ENCODE measurements around the gene CHID1. TPM values are rescaled to one million over a fixed set of nuclear protein-coding genes. Genes with fewer than 3 reads are reported as not detected.

The CHID1 gene
- total and polyA plus RNA-seq, 2 of the 8 experiments (the other 6 are each of a cell fraction or from before 2014, with no cell fraction given), result 81.2 to 88.5 TPM

GRCh38 chr11:910044-910588, 494 bp downstream of the CHID1 start:
- H3K56ac ChIP-seq (replicated peaks; ENCODE audit: insufficient read length, low read depth, low read length), result peak overlapping the region; percentile 53
- H3K18ac ChIP-seq (ENCODE audit: extremely low read depth, low read length), result no peak overlapping the region; the same call in none of the 2 replicates
- no peaks in the 10 kb centered on the region for H3K9me3 ChIP-seq (ENCODE audit: insufficient read depth in 2 of 2, low read depth in 1 of 2, low read length in 1 of 2)
- no peak overlapping the region for H2BK120ac ChIP-seq (replicated peaks; ENCODE audit: low read depth, low read length)
- peak overlapping the region; percentile 15 for H4K5ac ChIP-seq (ENCODE audit: insufficient read length, low read depth, low read length)
- no peak overlapping the region for H3K27ac ChIP-seq (ENCODE audit: low read depth, low read length)
- CTCF ChIA-PET (ENCODE audit: partially characterized antibody), result interaction anchor here (0.6 to 1.7 kb wide), 12 partner anchors 10 to 85 kb away, joined by 3 to 12 read pairs (median 3); no protein-coding TSS in a partner anchor
- no peak overlapping the region for H2BK15ac ChIP-seq (ENCODE audit: low read length)
- peaks cover 15% of the 10 kb centered on the region for H3K23me2 ChIP-seq (ENCODE audit: low read depth, low read length)
- H3K23ac ChIP-seq (ENCODE audit: insufficient read length), result no peak overlapping the region
- peaks cover 0 to 5% of the 10 kb centered on the region in 2 experiments for H4K20me1 ChIP-seq (replicated peaks in 1 of 2; ENCODE audit: control insufficient read depth in 1 of 2, insufficient read depth in 2 of 2, low read length in 2 of 2)
- H2BK12ac ChIP-seq (ENCODE audit: low read depth, low read length), result 0 out of 2 replicates have a peak overlapping the region, but pooled peaks have one; percentile 9
- H3K14ac ChIP-seq (ENCODE audit: insufficient read length), result no peak overlapping the region
- no peak for TF ChIP-seq TAF1 (IDR thresholded peaks at IDR 0.05; ENCODE audit: low read depth, low read length)
- no peak for TF ChIP-seq GABPA (IDR thresholded peaks at IDR 0.05; ENCODE audit: borderline replicate concordance, insufficient read depth, low read length)
- TF ChIP-seq CTCF (IDR thresholded peaks at IDR 0.05; ENCODE audit: control extremely low read depth in 1 of 3, insufficient read depth in 1 of 3, low read depth in 1 of 3, low read length in 3 of 3), result no peak
- TF ChIP-seq EGR1 (IDR thresholded peaks at IDR 0.05; ENCODE audit: borderline replicate concordance, low read depth, low read length), result no peak
- no peak for TF ChIP-seq HDAC2 (IDR thresholded peaks at IDR 0.05; ENCODE audit: borderline replicate concordance in 1 of 2, low read depth in 2 of 2, low read length in 2 of 2)
- peak overlapping the region; percentile 74 to 77 for H3K4me2 ChIP-seq (ENCODE audit: insufficient read depth in 1 of 2, low read depth in 2 of 2, low read length in 2 of 2)
- no peak for DNase-seq (ENCODE audit: low read depth in 1 of 2, low spot score in 2 of 2)
- H2AFZ ChIP-seq (ENCODE audit: low read length), result no peak overlapping the region
- FAIRE-seq, result no peak
- peak overlapping the region; percentile 43 to 84 (median 67); a peak in 6 of 7 replicates for H3K9ac ChIP-seq (replicated peaks in 1 of 4; ENCODE audit: extremely low read depth in 1 of 4, low read depth in 3 of 4, low read length in 3 of 4)
- H3K27me3 ChIP-seq (replicated peaks in 1 of 4; ENCODE audit: control insufficient read depth in 3 of 4, extremely low read depth in 1 of 4, insufficient read depth in 3 of 4, low read length in 3 of 4), result no peaks in the 10 kb centered on the region
- H2AK5ac ChIP-seq (ENCODE audit: low read depth, low read length), result no peak overlapping the region
- H2BK5ac ChIP-seq (ENCODE audit: low read depth, low read length), result peak overlapping the region; percentile 85; the same call in 1 of the 2 replicates
- peak overlapping the region; percentile 91 for H3K4ac ChIP-seq (replicated peaks; ENCODE audit: insufficient read length, low read depth, low read length)
- no peaks in the 10 kb centered on the region for H3K36me3 ChIP-seq (ENCODE audit: control insufficient read depth in 2 of 4, insufficient read depth in 4 of 4, low read length in 3 of 4)
- H4K8ac ChIP-seq (ENCODE audit: extremely low read depth, insufficient read depth, low read length), result peak overlapping the region; percentile 46
- POLR2A ChIA-PET (ENCODE audit: partially characterized antibody), result interaction anchor here (0.5 to 1.8 kb wide), 13 partner anchors 12 to 164 kb away, joined by 3 to 7 read pairs (median 3); partner anchors contain the start of gene TSPAN4
- no peak overlapping the region for H2BK20ac ChIP-seq (ENCODE audit: low read length)
- H3K79me1 ChIP-seq (ENCODE audit: low read depth, low read length), result peaks cover 22% of the 10 kb centered on the region
- peak overlapping the region; percentile 84 for H4K91ac ChIP-seq (replicated peaks; ENCODE audit: insufficient read length, low read length)
- H3K4me3 ChIP-seq (ENCODE audit: extremely low read depth in 1 of 4, insufficient read depth in 2 of 4, low read depth in 3 of 4, low read length in 4 of 4), result peak overlapping the region; percentile 69 to 97 (median 79)
- H3K4me1 ChIP-seq (replicated peaks in 1 of 4; ENCODE audit: control insufficient read depth in 3 of 4, insufficient read depth in 4 of 4, low read length in 3 of 4), result peaks cover 0 to 14% (median 6%) of the 10 kb centered on the region in 4 experiments; a peak in 6 of 7 replicates
- 9% methylated on average over 32 of the region's 38 CpGs; no CpG with 5 or more reads in 1 of the 2 experiments for WGBS, 2 experiments (ENCODE audit: extremely low coverage in 1 of 2, insufficient coverage in 1 of 2, insufficient read length in 1 of 2, insufficient replicate concordance in 2 of 2, low coverage in 1 of 2, low lambda C conversion rate in 2 of 2, missing lambda C conversion rate in 1 of 2)
- H3K79me2 ChIP-seq (ENCODE audit: control insufficient read depth in 1 of 2, insufficient read depth in 2 of 2, low read length in 2 of 2), result peaks cover 0 to 36% of the 10 kb centered on the region in 2 experiments; a peak in 3 of 4 replicates
